Nephron (organoid): Measurements from ENCODE around the gene CDHR1.

Source experiments
- H3K27ac Mint-ChIP-seq, 3 experiments: 2 replicates each; pipeline ENCODE4 v1.8.0; 2020; ENCODE audit warnings: mixed read lengths in 3 of 3, mild to moderate bottlenecking in 2 of 3, moderate library complexity in 1 of 3
- H3K27me3 Mint-ChIP-seq: 2 replicates; pipeline ENCODE4 v1.8.0; 2021; ENCODE audit warnings: low read depth, mild to moderate bottlenecking, moderate library complexity, mixed read lengths
- H3K36me3 Mint-ChIP-seq: 2 replicates; pipeline ENCODE4 v1.8.0; 2020; ENCODE audit warnings: low read depth, mixed read lengths
- H3K4me1 Mint-ChIP-seq: 2 replicates; pipeline ENCODE4 v1.8.0; 2020; ENCODE audit warnings: mixed read lengths
- H3K4me3 Mint-ChIP-seq, 3 experiments: 2 replicates each; pipeline ENCODE4 v1.8.0; 2020; ENCODE audit warnings: mild to moderate bottlenecking in 3 of 3, mixed read lengths in 3 of 3, moderate library complexity in 2 of 3
- H3K9me3 Mint-ChIP-seq: 2 replicates; pipeline ENCODE4 v1.8.0; 2020; ENCODE audit warnings: mixed read lengths
- CTCF ChIP-seq, 3 experiments: fragments of 200-600 bp; sonication (generic); IDR thresholded peaks; one replicate each; pipeline ENCODE4 v1.5.0; 2021; ENCODE audit warnings: antibody characterized with exemption in 3 of 3; ENCODE audit not compliant: unreplicated experiment in 3 of 3

The CDHR1 gene

GRCh38 chr10:84248794-84249193 is 54.5 kb downstream of the CDHR1 start:
- TF ChIP-seq CTCF (IDR thresholded peaks at IDR 0.05; ENCODE audit: unreplicated experiment in 3 of 3): no peak
- no peaks in the 10 kb centered on the region for H3K36me3 Mint-ChIP-seq
- no peak overlapping the region for H3K4me3 Mint-ChIP-seq
- no peak overlapping the region for H3K27ac Mint-ChIP-seq
- H3K27me3 Mint-ChIP-seq: peaks cover 14% of the 10 kb centered on the region
- no peaks in the 10 kb centered on the region for H3K9me3 Mint-ChIP-seq
- H3K4me1 Mint-ChIP-seq: peaks cover 22% of the 10 kb centered on the region

DNA sequence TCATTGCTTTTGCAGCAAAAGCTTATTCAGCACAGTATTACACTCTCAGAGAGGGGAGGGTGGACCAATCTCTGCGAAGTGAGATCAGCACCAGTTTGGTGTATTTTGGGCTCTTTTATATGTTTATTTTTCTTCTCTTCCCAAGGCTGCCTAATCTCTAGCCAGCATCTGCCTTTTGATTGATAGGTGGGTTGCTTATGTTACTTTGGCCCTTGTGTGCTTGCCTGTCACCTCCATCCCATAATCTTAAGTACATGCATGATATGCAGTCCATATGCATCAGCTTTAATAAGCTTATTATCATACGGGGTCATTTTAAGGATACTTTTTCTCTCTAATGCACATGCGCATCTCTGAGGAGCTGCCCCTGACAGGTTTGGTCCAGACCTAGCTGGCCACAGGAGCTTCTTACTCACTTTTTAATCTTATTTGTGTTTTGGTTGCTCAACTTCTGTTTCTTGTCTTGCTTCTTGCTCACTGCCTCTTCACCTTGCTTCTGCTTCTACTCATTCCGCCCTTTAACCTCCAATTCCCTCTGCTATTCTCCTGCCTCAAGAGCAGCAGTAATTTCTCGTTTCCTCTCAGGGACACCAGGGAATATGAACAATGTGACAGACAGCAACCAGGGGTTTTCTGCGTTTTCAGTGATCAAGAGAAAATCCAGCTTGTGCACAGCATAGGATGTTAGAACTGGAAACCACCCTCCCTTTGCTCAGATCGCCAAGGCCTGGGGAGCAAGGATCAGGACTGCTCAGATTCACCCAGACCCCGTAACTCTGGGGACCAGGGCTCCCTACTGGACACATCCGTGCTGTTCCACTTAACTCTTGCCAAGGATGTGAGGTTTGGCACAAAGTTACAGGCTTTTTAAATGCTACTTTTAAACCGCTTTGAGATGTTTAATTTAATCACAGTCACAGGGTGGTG is 60.5 kb downstream of the CDHR1 start:
- Mint-ChIP-seq H3K4me3 (no peak overlapping the region), H3K36me3 (no peaks in the 10 kb centered on the region), H3K9me3 (no peaks in the 10 kb centered on the region), H3K4me1 (peaks cover 5% of the 10 kb centered on the region), H3K27me3 (peaks cover 21% of the 10 kb centered on the region), H3K27ac (no peak overlapping the region)
- TF ChIP-seq CTCF (IDR thresholded peaks at IDR 0.05; ENCODE audit: unreplicated experiment in 3 of 3): no peak

DNA sequence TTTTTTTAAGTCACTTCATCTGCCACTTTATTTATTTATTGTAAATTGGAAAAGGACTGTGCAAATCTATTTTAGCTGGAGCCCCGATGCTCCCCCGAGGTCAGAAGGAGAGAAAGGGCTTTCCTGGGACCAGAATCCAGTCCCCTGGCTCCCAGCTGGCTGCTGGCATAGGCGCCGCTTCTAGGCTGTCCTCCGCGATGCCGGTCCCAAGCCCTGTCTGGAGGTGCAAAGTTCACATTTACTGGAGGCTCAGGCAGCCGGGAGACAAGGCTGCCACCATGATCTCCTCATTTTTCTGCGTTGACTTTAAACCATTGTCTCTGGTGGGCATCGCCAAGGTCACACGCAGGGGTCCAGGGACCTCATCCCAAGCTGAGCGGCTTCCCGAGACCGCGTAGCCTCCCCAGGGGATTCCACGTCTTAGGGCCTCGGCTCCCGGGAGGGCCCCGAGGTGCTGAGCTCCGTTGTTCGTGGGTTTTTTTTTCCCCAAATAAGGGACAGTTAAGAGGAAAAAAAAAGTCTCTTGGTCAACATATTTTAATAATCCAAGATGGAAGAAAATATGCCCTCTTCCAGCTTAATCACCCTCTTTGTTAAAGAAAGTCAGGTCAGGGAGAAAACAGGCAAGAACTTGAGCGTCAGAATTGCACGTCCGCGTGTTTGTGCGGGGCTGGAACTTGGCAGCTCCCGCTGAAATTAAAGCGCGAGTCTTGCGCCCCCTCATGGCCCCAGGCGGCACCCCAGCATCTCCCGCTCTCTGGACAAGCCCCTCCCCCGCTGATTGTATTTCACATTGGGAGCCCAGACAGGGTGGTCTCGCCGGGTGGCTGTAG is 62.4 kb downstream of the CDHR1 start:
- Mint-ChIP-seq H3K9me3 (no peaks in the 10 kb centered on the region), H3K27me3 (peaks cover 15% of the 10 kb centered on the region), H3K36me3 (no peaks in the 10 kb centered on the region), H3K27ac (no peak overlapping the region), H3K4me3 (no peak overlapping the region), H3K4me1 (no peaks in the 10 kb centered on the region)
- TF ChIP-seq CTCF (IDR thresholded peaks at IDR 0.05; ENCODE audit: unreplicated experiment in 3 of 3): peak; percentile 29 to 49 (median 41)

DNA sequence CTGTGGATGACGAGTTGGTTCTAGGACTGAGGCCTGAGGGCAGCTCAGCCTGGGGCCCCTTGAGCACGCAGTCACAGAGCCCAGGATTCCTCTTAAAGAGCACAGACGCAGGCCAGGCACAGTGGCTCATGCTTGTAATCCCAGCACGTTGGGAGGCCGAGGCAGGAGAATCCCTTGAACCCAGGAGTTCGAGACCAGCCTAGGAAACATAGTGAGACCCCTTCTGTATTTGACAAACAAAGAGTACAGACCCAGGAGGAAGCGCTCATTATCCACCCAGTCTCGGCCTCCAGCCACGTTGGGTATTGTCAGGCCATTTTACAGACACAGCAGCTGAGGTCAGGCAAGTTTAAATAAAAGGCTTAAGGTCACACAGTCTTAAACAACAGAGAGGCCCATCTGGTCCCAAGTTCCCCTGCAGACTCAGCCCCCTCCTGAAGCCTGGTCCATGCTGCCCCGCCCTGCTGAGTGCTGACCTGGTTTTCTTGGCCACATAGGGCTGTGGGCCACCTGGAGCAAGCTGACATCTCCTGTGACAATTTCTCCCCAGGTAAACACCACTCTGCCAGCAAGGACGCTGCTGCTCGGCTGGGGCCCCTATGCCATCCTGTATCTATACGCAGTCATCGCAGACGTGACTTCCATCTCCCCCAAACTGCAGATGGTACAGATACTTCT is 63.1 kb downstream of the CDHR1 start:
- peak in 1 of 3 experiments; percentile 3 for TF ChIP-seq CTCF (IDR thresholded peaks at IDR 0.05; ENCODE audit: unreplicated experiment in 3 of 3)
- Mint-ChIP-seq H3K27ac (no peak overlapping the region), H3K4me3 (no peak overlapping the region), H3K27me3 (peaks cover 7% of the 10 kb centered on the region), H3K36me3 (no peaks in the 10 kb centered on the region), H3K9me3 (no peaks in the 10 kb centered on the region), H3K4me1 (no peaks in the 10 kb centered on the region)

DNA sequence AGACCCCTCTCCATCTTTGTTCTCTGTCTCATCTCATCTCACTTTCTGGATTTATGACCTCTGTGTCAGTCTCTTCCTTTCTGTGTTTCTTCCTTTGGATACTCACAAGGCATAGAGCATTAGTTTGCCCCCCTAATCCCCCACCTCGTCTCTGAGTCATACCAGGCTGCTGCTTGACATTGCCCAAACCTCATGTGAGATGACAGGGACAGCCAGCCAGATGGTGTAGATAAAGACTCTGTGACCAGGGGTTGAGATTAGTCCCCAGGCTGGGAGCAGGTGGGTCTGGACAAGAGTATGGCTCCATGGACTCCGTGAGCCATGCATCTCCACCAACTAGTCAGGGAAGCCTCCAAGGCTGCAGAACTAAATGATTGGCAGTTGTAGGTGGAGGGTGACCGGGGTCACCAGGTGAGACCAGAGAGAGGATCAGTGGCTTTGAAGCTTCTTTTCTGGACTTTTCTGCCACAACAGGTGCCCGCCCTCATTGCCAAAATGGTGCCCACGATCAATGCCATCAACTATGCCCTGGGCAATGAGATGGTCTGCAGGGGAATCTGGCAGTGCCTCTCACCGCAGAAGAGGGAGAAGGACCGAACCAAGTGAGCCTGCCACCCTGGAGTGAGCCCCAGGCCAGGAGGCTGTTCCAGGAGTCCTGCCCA is 63.8 kb downstream of the CDHR1 start:
- H3K4me3 Mint-ChIP-seq: no peak overlapping the region

More for the DNA sequence above, 63.8 kb downstream of the CDHR1 start:
- TF ChIP-seq CTCF (IDR thresholded peaks at IDR 0.05; ENCODE audit: unreplicated experiment in 3 of 3): no peak
- Mint-ChIP-seq H3K9me3 (no peaks in the 10 kb centered on the region), H3K4me1 (no peaks in the 10 kb centered on the region), H3K27me3 (peaks cover 13% of the 10 kb centered on the region), H3K36me3 (no peaks in the 10 kb centered on the region), H3K27ac (no peak overlapping the region)
